Measurements from ENCODE around the gene ITPKA. TPM values are rescaled to one million over a fixed set of nuclear protein-coding genes. Genes with fewer than 3 reads are reported as not detected.

The ITPKA gene
- total RNA-seq, 1 donor from 2014 or later, result 0.91 TPM

Other genes starting within 250 kb of the ITPKA start
- gene OIP5, start 161.3 kb upstream of the ITPKA start, total RNA-seq, result 18.7 TPM in 2 replicates
- gene NUSAP1, start 161.0 kb upstream of the ITPKA start, total RNA-seq, result 226 TPM in 2 replicates
- 16.2 and 17.4 TPM in 2 replicates for gene NDUFAF1, start 91.4 kb upstream of the ITPKA start, total RNA-seq
- 37.2 and 41.1 TPM in 2 replicates for gene RTF1, start 76.8 kb upstream of the ITPKA start, total RNA-seq
- gene LTK, start 20.0 kb downstream of the ITPKA start, total RNA-seq, result 1.4 and 1.7 TPM in 2 replicates
- 41.5 and 42.9 TPM in 2 replicates for gene RPAP1, start 50.4 kb downstream of the ITPKA start, total RNA-seq
- 1.3 and 2.1 TPM in 2 replicates for gene TYRO3, start 65.3 kb downstream of the ITPKA start, total RNA-seq
- 38.0 and 40.2 TPM in 2 replicates for gene MGA, start 166.5 kb downstream of the ITPKA start, total RNA-seq

Measured in T-helper 2 cell treated with Interferon-gamma antibody and Interleukin-4, amounts not matched to agents 100 ng/mL and 5 ng/mL, for 36 hours (primary cell).